Stimulated activated memory B cell treated with anti-CD40 and anti-IgM and Interleukin-4, amounts not matched to agents 10 μg/mL and 1 μg/mL and 100 μg/mL, for 72 hours (primary cell): ENCODE measurements around the gene IRS1.
"Not testable (repeated sequence)": the region's sequence is repeated elsewhere in the genome, so short reads cannot be mapped to it uniquely, and the experiment has no call there.

Experiments
- ATAC-seq: fragments of 150-1000 bp; cut with Tn5 transposase; 2 replicates; pipeline ENCODE4 v1.10.0; 2021
- H3K27ac Mint-ChIP-seq: one replicate; pipeline ENCODE4 v1.8.0; 2022; ENCODE audit warnings: mild to moderate bottlenecking, mixed read lengths
- H3K27me3 Mint-ChIP-seq: one replicate; pipeline ENCODE4 v1.8.0; 2022; ENCODE audit warnings: mixed read lengths
- H3K36me3 Mint-ChIP-seq: one replicate; pipeline ENCODE4 v1.8.0; 2022; ENCODE audit warnings: mixed read lengths
- H3K4me1 Mint-ChIP-seq: one replicate; pipeline ENCODE4 v1.8.0; 2022; ENCODE audit warnings: mixed read lengths
- H3K4me3 Mint-ChIP-seq: one replicate; pipeline ENCODE4 v1.8.0; 2022; ENCODE audit warnings: mild to moderate bottlenecking, moderate library complexity, mixed read lengths
- H3K9me3 Mint-ChIP-seq: one replicate; pipeline ENCODE4 v1.8.0; 2022; ENCODE audit warnings: mixed read lengths

Gene IRS1, protein sequence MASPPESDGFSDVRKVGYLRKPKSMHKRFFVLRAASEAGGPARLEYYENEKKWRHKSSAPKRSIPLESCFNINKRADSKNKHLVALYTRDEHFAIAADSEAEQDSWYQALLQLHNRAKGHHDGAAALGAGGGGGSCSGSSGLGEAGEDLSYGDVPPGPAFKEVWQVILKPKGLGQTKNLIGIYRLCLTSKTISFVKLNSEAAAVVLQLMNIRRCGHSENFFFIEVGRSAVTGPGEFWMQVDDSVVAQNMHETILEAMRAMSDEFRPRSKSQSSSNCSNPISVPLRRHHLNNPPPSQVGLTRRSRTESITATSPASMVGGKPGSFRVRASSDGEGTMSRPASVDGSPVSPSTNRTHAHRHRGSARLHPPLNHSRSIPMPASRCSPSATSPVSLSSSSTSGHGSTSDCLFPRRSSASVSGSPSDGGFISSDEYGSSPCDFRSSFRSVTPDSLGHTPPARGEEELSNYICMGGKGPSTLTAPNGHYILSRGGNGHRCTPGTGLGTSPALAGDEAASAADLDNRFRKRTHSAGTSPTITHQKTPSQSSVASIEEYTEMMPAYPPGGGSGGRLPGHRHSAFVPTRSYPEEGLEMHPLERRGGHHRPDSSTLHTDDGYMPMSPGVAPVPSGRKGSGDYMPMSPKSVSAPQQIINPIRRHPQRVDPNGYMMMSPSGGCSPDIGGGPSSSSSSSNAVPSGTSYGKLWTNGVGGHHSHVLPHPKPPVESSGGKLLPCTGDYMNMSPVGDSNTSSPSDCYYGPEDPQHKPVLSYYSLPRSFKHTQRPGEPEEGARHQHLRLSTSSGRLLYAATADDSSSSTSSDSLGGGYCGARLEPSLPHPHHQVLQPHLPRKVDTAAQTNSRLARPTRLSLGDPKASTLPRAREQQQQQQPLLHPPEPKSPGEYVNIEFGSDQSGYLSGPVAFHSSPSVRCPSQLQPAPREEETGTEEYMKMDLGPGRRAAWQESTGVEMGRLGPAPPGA (N-terminal part only)

DNA sequence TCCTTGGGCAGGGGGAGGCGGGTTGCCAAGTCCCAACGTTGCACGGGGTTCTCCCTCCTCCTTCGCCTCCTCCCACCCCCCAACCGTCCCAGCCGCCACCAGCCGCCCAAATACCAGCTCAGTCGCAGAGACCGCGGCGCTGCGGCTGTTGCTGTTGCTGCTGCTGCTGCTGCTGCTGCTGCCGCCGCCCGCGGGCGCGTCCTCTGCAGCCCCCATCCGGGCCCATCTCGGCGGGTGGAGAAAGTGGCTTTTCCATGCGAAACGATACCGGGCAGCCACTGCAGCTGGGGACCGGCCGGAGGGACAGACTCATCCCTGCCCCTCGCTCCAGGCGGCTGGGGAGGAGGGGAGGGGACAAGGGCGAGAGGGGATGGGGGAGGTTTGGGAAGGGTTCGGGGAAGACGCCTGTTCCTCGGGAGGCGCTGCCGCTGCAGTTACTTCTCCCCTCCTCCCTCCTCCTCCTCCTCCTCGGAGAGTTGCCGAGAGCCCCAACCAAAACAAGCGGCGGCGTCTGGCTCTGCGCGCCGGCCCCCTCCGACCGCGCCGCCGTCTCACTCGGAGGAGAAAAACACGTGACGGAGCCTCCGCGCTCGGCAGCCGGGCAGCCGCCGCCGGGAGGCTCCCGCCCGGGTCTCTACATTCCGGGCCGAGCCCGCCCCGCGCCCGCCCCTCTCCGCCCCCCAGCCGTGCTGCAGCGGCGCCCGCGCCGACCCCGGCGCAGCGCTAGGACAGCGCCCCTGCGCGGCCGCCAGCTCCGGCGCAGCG lies at the start of gene IRS1:
Gene IRS1 (minus strand): TSS at position 610 of the 765 bp plus-strand sequence. CDS start 1,082 bp downstream, outside the sequence.
- Mint-ChIP-seq H3K36me3 (no peaks in the 10 kb centered on the region), H3K27ac (peak within 1 kb of the TSS; percentile 67), H3K9me3 (no peaks in the 10 kb centered on the region), H3K27me3 (no peaks in the 10 kb centered on the region), H3K4me3 (peak within 1 kb of the TSS; percentile 86), H3K4me1 (peaks cover 33% of the 10 kb centered on the region)
- ATAC-seq: peak; percentile 66

DNA sequence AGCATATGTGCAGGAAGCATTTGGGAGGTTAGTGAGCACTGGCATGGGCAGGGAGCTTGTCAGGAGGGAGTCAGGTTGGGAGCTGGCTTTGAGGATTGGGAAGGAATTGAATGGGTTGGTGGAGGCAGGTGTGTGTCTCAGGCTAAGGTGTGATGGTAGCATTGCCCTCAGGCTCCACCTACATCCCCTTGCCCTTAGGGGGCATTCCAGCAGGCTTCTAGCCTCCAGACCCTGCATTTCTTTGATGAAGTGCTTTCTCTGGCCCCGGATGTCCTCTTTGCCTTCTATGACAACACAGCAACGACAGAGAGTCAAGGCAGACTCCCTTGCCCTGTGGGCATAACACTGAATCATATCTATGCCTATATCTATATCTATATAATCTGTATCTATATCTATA lies 49.7 kb upstream of the IRS1 start:
- H3K27ac Mint-ChIP-seq: no peak overlapping the region
- ATAC-seq: no peak
- peaks cover 21% of the 10 kb centered on the region for H3K4me1 Mint-ChIP-seq
- no peaks in the 10 kb centered on the region for H3K27me3 Mint-ChIP-seq
- no peak overlapping the region for H3K4me3 Mint-ChIP-seq
- peaks cover 16% of the 10 kb centered on the region for H3K36me3 Mint-ChIP-seq
- H3K9me3 Mint-ChIP-seq: no peaks in the 10 kb centered on the region

DNA sequence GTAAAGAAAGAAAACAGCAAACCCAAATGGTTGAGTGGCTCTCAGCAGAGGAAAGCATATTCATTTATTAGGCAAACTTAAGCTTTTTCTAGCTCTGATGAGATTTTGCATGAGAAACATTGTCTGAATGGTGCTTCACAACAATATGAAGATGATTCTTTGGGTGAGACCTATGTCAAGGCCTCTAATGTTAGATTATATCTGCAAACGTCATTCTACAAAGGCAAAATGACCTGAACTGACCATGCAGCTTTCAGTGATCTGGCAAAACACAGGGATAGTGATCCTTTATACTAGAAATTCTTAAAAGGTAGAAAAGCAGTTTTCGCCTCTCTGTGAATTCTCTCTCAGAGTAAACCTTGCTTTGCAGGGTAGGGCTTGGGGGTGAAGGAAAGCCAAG lies 47.9 kb upstream of the IRS1 start:
- Mint-ChIP-seq H3K27me3 (no peaks in the 10 kb centered on the region), H3K4me1 (peaks cover 38% of the 10 kb centered on the region), H3K4me3 (no peak overlapping the region), H3K27ac (no peak overlapping the region), H3K9me3 (no peaks in the 10 kb centered on the region), H3K36me3 (peaks cover 24% of the 10 kb centered on the region)
- ATAC-seq: no peak

DNA sequence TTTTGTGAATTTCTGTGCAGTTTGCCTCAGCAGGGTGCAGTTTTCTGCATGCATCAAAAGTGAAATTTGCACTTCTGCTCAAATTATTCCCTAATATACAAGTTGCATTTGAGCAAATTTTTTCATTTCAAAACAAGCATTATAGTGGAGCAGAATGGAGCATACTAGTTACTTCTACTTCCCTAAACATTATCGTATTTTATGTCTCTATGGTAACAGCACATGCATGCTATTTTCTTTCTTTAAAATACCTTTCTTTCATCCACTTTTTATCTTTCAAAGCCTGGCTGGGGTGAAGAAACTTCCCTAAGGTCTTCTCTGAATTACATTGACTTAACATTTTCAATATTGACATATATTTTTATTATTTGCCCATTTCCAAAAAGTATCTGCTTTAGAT lies 47.5 kb upstream of the IRS1 start:
- peaks cover 42% of the 10 kb centered on the region for H3K4me1 Mint-ChIP-seq
- no peak overlapping the region for H3K27ac Mint-ChIP-seq
- H3K36me3 Mint-ChIP-seq: peaks cover 24% of the 10 kb centered on the region
- no peak for ATAC-seq
- H3K27me3 Mint-ChIP-seq: no peaks in the 10 kb centered on the region
- H3K4me3 Mint-ChIP-seq: no peak overlapping the region
- no peaks in the 10 kb centered on the region for H3K9me3 Mint-ChIP-seq

DNA sequence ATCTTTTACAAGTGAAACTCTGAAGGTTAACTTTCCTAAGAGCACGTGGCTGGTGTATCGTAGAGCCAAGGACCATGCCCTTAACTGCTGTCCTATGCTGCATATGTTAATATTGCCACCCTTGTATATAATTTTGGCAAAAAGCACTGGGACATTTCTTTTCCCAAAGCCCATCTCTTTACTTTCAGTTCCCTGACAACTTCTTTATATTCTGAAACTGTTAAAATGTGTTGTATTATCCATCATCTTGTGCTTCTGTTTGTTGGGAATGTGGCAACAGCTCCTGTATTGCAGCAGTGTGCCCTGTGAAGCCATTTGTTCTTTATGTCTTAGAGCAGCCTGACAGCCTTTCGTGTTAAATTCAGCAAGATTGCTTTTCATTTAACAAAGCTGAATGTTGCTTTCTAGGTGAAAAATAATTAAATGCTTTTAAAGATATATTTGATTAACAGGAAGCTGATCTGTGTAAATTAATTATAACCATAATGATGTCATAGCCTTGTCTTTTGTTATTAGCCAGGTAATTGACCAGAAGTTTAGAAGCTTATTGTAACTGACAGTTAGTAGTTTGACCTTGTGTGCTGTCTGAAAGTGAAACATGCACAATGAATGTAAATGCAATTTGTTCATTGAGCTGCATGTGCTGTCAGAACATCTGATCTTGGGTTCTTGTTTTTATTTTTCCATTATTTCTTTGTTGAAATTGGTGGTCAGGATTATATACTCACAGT lies 45.9 kb upstream of the IRS1 start:
- H3K27me3 Mint-ChIP-seq: no peaks in the 10 kb centered on the region
- peaks cover 19% of the 10 kb centered on the region for H3K36me3 Mint-ChIP-seq
- no peak for ATAC-seq
- H3K4me1 Mint-ChIP-seq: peaks cover 41% of the 10 kb centered on the region
- H3K4me3 Mint-ChIP-seq: no peak overlapping the region
- no peaks in the 10 kb centered on the region for H3K9me3 Mint-ChIP-seq
- no peak overlapping the region for H3K27ac Mint-ChIP-seq

DNA sequence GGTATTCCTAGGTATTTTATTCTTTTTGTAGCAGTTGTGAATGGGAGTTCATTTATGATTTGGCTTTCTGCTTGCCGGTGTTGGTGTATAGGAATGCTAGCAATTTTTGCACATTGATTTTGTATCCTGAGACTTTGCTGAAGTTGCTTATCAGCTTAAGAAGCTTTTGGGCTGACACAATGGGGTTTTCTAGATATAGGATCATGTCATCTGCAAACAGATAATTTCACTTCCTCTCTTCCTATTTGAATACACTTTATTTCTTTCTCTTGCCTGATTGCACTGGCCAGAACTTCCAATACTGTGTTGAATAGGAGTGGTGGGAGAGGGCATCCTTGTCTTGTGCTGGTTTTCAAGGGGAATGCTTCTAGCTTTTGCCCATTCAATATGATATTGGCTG lies 43.4 kb upstream of the IRS1 start:
- H3K27me3 Mint-ChIP-seq, H3K9me3 Mint-ChIP-seq, ATAC-seq: not testable (repeated sequence)
- Mint-ChIP-seq H3K4me3 (peak overlapping the region; percentile 69), H3K4me1 (peaks cover 64% of the 10 kb centered on the region), H3K36me3 (peaks cover 18% of the 10 kb centered on the region), H3K27ac (peak overlapping the region; percentile 77)

DNA sequence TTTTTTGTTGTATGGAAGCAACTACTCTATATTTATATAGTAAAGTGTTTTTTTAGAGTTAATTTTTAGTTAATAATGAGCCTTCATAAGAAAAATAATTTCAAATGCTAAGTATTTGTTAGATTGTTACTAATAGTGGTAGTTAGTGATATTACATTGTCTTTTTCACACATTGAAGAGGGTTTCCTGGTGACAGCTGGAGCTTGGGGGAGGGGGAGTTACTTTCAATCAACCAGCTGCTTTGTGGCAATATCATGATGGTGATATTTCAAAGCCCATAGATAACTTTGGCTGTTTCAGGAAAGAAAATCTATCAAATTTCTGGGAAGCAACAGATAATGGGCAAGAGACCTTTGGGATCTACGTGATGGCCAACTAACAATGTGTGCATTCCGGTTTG lies 40.3 kb upstream of the IRS1 start:
- no peaks in the 10 kb centered on the region for H3K27me3 Mint-ChIP-seq
- H3K4me3 Mint-ChIP-seq: no peak overlapping the region
- ATAC-seq: no peak
- H3K9me3 Mint-ChIP-seq: no peaks in the 10 kb centered on the region
- H3K27ac Mint-ChIP-seq: peak overlapping the region; percentile 99
- peaks cover 18% of the 10 kb centered on the region for H3K36me3 Mint-ChIP-seq
- H3K4me1 Mint-ChIP-seq: peaks cover 67% of the 10 kb centered on the region

DNA sequence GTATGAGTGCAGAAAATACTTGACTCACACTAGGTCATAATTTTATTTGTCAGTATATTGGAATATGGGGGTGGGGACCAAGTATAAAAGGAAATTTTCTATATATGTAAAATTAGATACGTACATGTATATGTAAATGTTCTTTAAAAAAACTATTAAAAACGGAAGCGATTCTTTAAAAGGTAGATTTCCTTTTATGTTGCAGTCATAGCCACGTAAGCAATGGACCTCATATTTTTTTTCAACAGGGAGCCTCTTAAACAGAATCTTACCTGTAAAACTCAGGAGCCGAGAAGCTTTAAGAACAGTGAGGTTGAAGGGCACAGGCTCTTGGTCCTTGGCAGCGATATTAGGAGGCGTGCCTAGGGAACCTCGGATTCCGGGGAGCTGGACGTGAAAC lies 39.5 kb upstream of the IRS1 start:
- peak overlapping the region; percentile 80 for H3K4me3 Mint-ChIP-seq
- no peaks in the 10 kb centered on the region for H3K9me3 Mint-ChIP-seq
- H3K4me1 Mint-ChIP-seq: peaks cover 66% of the 10 kb centered on the region
- peaks cover 18% of the 10 kb centered on the region for H3K36me3 Mint-ChIP-seq
- H3K27ac Mint-ChIP-seq: peak overlapping the region; percentile 99
- no peaks in the 10 kb centered on the region for H3K27me3 Mint-ChIP-seq
- no peak for ATAC-seq

DNA sequence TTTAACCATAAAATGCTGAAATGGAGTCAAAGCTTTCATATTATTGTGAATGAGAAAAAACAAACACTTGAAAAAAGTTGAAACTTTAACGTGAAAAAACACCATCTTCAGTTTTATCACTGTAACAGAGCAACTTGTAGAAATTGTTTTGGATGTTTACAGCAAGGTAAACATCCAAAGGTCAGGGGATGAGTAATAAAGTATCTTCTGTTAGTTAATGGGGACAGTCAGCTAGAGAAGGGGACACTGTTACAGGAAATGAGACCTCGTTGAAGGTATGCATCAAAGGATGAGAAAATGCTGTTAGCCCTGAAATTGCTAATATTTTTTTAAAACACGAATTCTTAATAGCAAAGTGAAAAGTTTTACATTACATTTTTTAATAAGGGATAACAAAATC lies 39.1 kb upstream of the IRS1 start:
- peaks cover 62% of the 10 kb centered on the region for H3K4me1 Mint-ChIP-seq
- no peak for ATAC-seq
- no peaks in the 10 kb centered on the region for H3K9me3 Mint-ChIP-seq
- no peaks in the 10 kb centered on the region for H3K27me3 Mint-ChIP-seq
- peak overlapping the region; percentile 99 for H3K27ac Mint-ChIP-seq
- peaks cover 14% of the 10 kb centered on the region for H3K36me3 Mint-ChIP-seq
- peak overlapping the region; percentile 58 for H3K4me3 Mint-ChIP-seq

DNA sequence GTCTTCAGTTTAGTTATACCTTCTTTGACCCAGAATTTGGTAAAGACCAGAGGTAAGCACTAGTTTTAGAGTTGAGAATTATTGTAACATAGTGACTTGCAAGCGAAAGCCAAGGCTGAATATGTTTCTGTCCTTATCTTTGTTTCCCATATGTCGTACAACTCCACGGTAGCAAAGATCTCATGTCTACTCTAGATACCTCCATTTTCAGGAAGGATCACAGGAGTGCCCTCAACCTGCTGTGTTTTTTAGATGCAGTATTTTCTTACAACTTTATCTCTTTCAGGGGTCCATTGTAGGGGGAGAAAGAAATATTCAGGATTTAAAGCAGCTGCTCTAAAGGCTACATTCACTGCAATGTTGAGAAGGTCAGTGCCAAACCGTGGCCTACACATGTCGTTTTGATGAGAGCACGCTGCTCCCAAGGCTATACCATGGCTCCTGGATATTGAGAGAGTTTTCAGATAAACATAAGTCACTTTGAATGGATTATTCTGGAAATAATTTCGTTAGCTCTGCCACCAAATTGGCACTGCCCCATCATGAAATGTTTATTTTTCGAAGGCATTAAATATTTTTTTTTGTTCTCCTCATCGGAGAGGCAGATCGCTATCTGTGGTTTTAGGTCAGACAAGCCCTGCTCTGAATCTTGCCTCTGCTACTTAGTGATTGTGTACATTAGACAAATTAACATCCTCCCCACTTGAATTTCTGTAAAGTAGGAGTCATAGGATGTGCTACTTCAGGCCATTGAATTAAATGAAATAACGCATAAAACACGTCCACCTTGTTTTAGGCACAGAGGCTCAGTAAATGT lies 38.4 kb upstream of the IRS1 start:
- H3K27me3 Mint-ChIP-seq: no peaks in the 10 kb centered on the region
- H3K4me3 Mint-ChIP-seq: peak overlapping the region; percentile 87
- no peak for ATAC-seq
- H3K36me3 Mint-ChIP-seq: peaks cover 10% of the 10 kb centered on the region
- peaks cover 54% of the 10 kb centered on the region for H3K4me1 Mint-ChIP-seq
- no peaks in the 10 kb centered on the region for H3K9me3 Mint-ChIP-seq
- peak overlapping the region; percentile 99 for H3K27ac Mint-ChIP-seq

DNA sequence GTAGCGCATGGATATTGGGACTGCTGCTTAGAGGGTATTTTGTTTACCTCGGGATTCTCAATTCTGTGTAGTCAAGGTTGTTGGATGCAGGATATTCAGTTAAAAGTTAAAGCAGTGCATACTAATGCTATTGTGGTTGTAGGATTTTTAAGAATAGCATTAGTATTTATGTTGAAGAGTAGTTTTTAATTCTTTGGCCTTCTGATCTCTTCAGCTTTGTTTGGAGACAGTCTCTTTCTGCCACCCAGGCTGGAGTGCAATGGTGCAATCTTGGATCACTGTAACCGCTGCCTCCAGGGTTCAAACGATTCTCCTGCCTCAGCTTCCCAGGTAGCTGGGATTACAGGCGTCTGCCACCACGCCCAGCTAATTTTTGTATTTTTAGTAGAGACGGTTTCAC lies 37.7 kb upstream of the IRS1 start:
- Mint-ChIP-seq H3K4me1 (peaks cover 48% of the 10 kb centered on the region), H3K4me3 (peak overlapping the region; percentile 87), H3K27me3 (no peaks in the 10 kb centered on the region), H3K36me3 (peaks cover 14% of the 10 kb centered on the region), H3K27ac (peak overlapping the region; percentile 99), H3K9me3 (no peaks in the 10 kb centered on the region)
- no peak for ATAC-seq

DNA sequence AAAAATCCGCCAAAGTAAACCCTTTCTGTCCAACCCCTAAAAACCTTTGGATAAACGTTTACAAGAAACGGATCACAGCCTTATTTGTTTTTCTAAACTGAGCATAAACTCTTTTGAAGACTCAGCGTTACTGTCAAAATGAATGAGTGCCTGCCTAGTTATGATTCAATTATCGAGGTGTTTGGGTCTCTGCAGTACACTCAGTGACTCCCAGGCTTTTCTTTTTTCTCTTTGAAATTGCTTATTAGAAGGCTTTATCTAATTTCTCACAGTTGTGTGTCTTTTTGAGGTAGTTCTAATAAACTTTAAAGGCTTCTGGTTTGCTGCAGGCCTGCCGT lies 36.9 kb upstream of the IRS1 start:
- H3K27ac Mint-ChIP-seq: peak overlapping the region; percentile 99
- H3K27me3 Mint-ChIP-seq: no peaks in the 10 kb centered on the region
- peaks cover 19% of the 10 kb centered on the region for H3K36me3 Mint-ChIP-seq
- H3K4me1 Mint-ChIP-seq: peaks cover 44% of the 10 kb centered on the region
- ATAC-seq: no peak
- no peaks in the 10 kb centered on the region for H3K9me3 Mint-ChIP-seq
- H3K4me3 Mint-ChIP-seq: peak overlapping the region; percentile 87

DNA sequence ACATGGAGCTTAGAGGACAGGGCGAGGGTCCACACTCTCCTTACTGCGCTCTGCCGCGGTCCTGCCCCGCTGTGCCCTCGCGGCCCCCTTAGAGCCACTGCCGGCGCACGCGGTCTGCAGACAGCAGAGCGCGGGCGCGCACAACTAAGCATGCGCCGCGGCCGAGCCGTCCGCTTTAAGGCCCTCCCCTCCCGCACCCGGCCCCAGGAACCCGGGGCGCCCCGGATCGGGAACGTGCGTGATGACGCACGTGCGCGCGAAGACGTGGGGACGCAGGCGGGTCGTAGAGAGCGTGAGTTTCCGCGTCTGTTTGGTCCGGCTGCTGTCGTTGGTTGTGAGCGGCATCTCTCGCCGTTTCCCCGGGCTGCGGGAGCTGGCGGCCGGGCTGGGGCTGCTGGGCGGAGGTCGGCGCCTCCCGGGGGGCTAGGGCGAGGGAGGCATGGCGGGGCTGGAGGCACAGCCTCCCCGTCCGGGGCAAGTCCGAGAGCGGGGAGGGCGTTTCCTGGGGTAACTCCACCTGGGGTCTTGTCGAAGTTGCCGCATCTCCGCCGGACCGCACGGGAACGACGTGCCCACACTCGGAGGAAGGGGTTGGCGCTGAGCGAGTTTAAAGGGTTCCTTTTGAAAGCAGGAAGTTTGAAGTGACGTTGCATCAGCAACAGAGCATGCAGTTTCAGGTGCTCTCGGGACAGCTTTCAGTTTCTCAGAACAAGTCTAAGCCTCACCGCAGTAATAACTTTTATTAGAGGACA lies 36.4 kb upstream of the IRS1 start, which contains the start of gene RHBDD1:
Gene RHBDD1 (plus strand): TSS at position 259 of the 752 bp plus-strand sequence. CDS start 28,640 bp downstream, outside the sequence.
- no peaks in the 10 kb centered on the region for H3K27me3 Mint-ChIP-seq
- peaks cover 39% of the 10 kb centered on the region for H3K4me1 Mint-ChIP-seq
- peaks cover 20% of the 10 kb centered on the region for H3K36me3 Mint-ChIP-seq
- ATAC-seq: peak; percentile 95
- H3K27ac Mint-ChIP-seq: peak within 1 kb of the TSS; percentile 99
- no peaks in the 10 kb centered on the region for H3K9me3 Mint-ChIP-seq
- H3K4me3 Mint-ChIP-seq: peak within 1 kb of the TSS; percentile 87
